ENCODE data around the gene M6PR. TPM values are rescaled to one million over a fixed set of nuclear protein-coding genes. Genes with fewer than 3 reads are reported as not detected.
A peak's percentile ranks its signal among the peaks of the same experiment; 100 is the strongest.

Gene M6PR
- total RNA-seq: 141 TPM
- long read RNA-seq, transcript M6PR-201 (7 exons, 2,756 nt): major isoform, 242 of 296 reads
- long read RNA-seq, partial matches to known transcripts: 18 of 296 reads
- long read RNA-seq, other reads (novel, unspliced or antisense): 36 of 296 reads

GRCh38 chr12:8949342-8950220 lies at the start of gene M6PR:
Gene M6PR, minus strand, starts transcription at chr12:8949645. Its CDS starts 3,241 bp downstream, at chr12:8946404.
- peak; percentile 97 for DNase-seq (ENCODE audit: low spot score)

GRCh38 chr12:8996682-8997405 lies 47.4 kb upstream of the M6PR start:
- DNase-seq (ENCODE audit: low spot score): no peak

GRCh38 chr12:8995021-8995775 lies 45.8 kb upstream of the M6PR start:
- DNase-seq (ENCODE audit: low spot score): no peak

- no peak for DNase-seq (ENCODE audit: low spot score)
These were observed 44.4 kb upstream of the M6PR start for GRCh38 chr12:8993827-8994226.

- DNase-seq (ENCODE audit: low spot score): no peak
These were observed 42.2 kb upstream of the M6PR start for GRCh38 chr12:8991371-8992345.

- DNase-seq (ENCODE audit: low spot score): no peak
These were observed 40.0 kb upstream of the M6PR start, which contains the start of gene KLRG1 for GRCh38 chr12:8989413-8989812. Gene KLRG1, plus strand, starts transcription at chr12:8989546. Its CDS starts 90 bp downstream, at chr12:8989636.

GRCh38 chr12:8987685-8988084 lies 38.2 kb upstream of the M6PR start:
- no peak for DNase-seq (ENCODE audit: low spot score)

GRCh38 chr12:8987163-8987562 lies 37.7 kb upstream of the M6PR start:
- no peak for DNase-seq (ENCODE audit: low spot score)

- DNase-seq (ENCODE audit: low spot score): no peak
These were observed 35.8 kb upstream of the M6PR start for GRCh38 chr12:8985213-8985754.

- DNase-seq (ENCODE audit: low spot score): no peak
These were observed 30.7 kb upstream of the M6PR start for GRCh38 chr12:8980137-8980536.

GRCh38 chr12:8970432-8970831 lies 21.0 kb upstream of the M6PR start:
- no peak for DNase-seq (ENCODE audit: low spot score)

GRCh38 chr12:8969861-8970411 lies 20.5 kb upstream of the M6PR start:
- no peak for DNase-seq (ENCODE audit: low spot score)

- DNase-seq (ENCODE audit: low spot score): no peak
These were observed 19.3 kb upstream of the M6PR start for GRCh38 chr12:8968761-8969160.

GRCh38 chr12:8960176-8960575 lies 10.7 kb upstream of the M6PR start:
- no peak for DNase-seq (ENCODE audit: low spot score)

GRCh38 chr12:8958066-8958465 lies 8.6 kb upstream of the M6PR start:
- no peak for DNase-seq (ENCODE audit: low spot score)

GRCh38 chr12:8957561-8957960 lies 8.1 kb upstream of the M6PR start:
- DNase-seq (ENCODE audit: low spot score): no peak

GRCh38 chr12:8956772-8957171 lies 7.3 kb upstream of the M6PR start:
- DNase-seq (ENCODE audit: low spot score): no peak

GRCh38 chr12:8956073-8956472 lies 6.6 kb upstream of the M6PR start:
- DNase-seq (ENCODE audit: low spot score): no peak

- no peak for DNase-seq (ENCODE audit: low spot score)
These were observed 4.4 kb upstream of the M6PR start for GRCh38 chr12:8953773-8954402.

Measured in mesenteric fat pad (tissue), 1 donor.